NCI-H2107 treated with DMSO at 0.1 percent for 48 hours (cell line): ENCODE measurements around the gene MS4A6E.
"Not testable (repeated sequence)": the region's sequence is repeated elsewhere in the genome, so short reads cannot be mapped to it uniquely, and the experiment has no call there.

Source experiments
- DNase-seq: peaks from one replicate; lab custom pipeline; 2025; ENCODE audit not compliant: unreplicated experiment; lab: John Stamatoyannopoulos, UW

Gene MS4A6E

DNA sequence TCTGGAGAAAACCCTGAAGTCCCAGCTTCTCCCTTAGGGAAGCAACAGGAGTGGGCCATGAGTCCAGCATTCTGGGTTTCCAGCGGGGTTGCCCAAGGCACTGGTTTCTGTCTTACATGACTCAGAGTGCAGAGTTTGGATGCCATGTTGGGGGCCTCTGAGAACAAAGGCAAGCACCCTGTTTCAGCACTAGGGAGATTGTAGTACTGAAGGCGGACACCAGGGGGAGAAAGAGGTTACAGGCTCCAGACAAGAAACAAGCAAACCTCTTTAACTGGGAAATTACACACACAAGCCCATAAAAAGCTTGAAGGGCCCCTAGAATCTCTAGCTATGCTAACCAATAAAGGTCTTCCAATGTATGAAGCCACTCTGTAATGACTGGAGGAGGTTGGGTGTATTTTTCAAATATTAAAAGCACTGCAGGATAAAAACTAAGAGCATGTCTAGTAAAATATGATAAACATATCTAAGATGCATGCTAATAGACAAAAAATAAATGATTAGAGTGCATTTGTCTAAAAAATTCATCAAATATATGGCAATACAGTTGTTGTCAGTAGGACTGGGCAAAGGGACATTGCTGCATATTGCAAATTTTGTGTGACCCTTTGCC lies 7.1 kb downstream of the MS4A6E start:
- peak; percentile 1 for DNase-seq

DNA sequence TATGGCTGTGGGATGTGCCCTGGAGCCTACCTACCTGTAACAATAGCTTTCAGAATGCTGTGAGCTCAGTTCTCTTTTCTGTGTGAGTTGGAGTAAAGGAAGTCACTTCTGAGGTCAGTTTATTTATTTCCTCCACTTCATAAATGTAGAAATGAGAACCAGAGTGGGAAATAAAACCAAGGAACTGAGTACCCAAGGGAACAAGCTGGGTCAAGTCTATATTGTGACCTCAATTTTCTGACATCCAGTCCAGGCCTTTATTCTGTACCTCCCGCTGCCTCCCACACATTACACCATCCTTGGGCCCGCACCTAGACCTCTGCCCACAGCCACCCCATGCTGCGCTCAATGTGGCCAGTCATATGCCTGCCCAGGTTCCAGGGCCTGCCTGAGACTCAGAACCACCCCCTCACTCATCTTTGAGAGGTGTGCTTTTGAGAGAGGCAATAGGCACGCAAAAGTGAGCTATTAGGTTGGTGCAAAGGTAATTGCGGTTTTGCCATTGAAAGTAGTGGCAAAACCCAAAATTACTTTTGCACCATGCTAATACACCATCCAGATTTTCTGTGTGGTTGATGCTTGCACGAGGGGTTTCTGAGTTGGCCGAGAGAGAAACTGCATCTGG lies 9.8 kb downstream of the MS4A6E start:
- no peak for DNase-seq

DNA sequence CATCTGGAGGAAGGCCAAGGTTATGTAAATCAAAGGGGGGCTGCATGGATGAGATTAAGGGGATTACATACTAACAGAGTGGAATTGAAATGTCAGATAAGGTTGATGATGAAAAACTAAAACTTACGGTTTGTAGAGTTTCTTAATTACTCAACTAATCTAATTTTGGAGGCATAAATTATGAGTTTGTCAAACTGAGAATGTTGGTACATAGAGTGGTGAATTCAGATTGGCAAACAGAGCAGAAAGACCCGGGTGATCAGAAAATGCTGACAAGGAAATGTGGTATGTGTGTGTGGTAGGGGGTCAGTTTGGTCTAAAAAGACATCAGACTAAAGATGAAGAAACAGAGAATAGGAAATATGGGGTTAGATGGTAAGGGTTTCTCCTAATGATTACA lies 11.0 kb downstream of the MS4A6E start:
- no peak for DNase-seq

DNA sequence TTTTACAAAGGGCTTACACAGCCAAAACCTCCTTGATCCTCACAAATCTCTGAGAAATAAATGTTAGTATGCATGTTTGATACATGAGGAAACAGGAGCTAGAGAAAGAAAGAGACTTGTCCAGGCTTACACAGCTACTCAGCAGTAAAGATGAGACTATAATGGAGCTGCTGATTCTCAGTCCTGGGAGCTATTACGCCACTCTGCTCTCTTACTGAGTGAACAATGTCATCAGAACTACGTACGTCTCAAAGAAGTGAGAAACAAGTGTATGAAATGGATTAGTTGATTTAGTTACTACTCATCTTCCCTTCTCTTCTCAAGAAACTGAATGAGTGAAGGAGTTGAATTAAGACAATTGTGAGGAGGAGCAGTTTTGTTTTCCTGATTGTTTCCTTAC lies 12.3 kb downstream of the MS4A6E start:
- no peak for DNase-seq

DNA sequence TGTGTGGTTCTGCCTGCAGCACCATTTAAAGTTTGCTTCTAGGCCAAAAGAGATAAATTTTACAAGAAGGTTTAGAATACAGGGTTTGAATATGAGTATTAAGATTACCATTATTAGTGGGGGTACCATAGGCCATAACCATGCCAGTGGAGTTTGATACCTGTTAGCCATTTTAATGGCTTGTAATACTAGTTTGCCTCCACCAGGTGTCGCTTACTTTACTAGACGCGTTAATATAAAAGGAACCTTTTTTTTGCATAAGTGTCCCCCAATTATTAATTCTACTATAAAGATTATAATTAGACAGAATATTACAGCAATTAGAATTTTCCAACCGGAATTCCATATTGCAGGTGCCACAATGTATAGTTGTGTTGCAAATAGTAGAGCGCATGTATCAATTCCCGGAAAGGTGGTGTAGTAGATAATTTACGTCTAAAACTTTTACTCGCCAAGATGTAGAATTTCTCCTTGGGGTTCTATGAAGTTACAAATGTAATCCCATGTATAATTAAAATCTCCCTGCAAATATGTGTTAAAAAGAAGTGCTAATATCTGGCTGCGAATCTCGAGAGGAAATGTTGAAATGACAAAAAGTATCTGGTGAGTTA lies 16.1 kb downstream of the MS4A6E start:
- no peak for DNase-seq

DNA sequence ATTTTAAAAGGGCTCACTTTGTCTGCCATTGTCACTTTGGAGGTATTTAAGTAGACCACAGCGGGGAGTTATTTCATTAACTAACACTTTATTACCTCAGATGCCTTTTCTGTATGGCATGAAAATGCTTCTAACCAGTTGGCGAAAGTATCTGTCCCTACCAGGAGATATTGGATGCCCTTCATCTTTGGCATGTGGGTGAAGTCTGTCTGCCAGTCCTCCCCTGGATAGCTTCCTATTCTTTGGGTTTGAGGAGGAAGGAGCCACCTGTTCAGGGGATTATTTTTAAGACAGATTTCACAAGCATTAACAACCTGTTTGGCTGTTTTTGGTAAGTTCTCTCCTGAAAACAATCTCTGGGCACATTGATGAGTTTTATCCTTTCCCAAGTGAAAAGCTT lies 17.1 kb downstream of the MS4A6E start:
- no peak for DNase-seq

DNA sequence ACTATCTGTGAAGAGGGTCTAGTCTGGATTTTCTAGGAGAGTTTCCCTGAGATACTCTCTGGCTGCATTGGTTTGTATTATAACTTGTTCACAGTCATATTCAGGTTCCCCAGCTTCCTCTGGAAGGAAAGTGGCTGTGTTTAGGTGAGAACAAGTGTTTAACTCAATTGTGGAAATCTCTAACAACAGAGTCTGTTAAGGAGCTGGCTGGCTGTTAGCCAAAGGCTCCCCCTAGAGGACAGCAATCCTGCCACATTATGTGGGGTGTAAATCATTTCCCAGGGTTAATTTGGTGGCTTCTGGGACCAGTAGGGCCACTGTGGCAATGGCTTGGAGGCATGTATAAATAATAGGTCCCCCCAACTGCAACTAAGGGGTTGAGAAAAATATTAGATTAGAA lies 18.4 kb downstream of the MS4A6E start:
- no peak for DNase-seq

DNA sequence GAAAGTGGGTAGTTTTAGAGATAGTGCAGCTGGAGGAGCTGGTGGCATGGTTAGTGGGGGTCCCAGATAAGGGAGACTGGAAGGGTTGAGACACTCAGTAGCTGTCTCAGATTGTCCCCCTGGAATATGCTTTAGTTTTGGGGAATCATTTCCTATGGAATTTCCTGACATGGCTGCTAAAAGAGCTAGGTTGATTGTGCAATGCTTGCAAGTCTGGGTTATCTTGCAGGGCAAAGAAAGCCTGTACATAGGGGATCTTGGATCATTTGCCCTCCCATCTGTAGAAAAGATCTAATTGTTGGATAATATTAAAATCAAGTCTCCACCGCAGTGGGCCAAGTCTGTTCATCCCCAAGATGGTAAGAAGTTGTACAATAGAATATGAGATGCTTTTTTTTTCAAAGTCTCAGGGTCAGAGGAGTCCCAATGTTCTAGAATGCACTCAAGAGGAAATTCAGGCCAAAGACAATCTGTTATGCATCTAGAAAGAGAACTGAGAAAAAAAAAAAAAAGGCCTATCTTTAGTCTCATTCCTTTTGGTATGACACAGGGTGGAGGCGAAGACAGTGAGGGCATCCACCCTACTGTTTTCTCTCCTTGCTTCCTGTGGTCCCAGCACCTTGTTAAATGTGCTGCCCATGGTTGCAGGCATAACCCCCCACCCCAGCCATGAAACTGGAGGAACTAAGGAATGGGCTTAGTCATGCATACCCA lies 20.2 kb downstream of the MS4A6E start:
- DNase-seq, result no peak

DNA sequence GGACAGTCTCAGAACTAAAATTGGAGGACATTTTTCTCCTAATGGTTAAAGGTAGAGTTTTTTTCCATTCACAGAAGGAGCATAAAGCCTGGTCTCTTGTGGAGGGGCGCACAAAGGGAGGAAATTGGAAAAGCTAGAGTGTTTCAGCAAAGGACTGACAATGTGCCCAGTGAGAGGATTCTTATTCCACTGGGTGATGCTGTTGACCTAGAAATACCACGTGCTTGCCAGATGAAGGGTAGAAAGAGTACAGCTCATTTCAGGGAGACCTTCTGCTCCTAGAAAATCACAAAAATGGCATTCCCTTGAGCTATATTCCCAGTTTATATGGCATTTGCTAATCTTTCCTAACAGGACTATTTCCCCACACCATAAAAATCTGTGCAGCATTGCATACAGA lies 21.1 kb downstream of the MS4A6E start:
- no peak for DNase-seq

DNA sequence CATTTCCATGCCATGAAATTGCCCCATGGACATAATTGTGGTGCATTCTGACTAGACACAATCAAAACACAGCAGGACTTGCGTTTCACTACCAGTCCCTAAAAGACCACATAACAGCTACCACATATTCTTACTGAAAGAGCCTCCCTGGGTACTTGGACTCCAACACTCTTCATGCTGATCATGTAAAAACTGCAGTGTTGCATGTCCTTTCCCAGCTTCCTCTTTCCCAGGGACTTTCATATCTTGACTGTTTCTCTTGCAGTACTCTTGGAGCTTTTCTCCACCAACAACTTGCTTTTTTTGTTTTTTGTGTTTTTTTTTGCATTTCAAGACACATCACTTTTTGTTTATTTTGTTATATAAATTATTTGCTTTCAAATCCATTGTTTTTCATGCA lies 22.9 kb downstream of the MS4A6E start:
- no peak for DNase-seq

DNA sequence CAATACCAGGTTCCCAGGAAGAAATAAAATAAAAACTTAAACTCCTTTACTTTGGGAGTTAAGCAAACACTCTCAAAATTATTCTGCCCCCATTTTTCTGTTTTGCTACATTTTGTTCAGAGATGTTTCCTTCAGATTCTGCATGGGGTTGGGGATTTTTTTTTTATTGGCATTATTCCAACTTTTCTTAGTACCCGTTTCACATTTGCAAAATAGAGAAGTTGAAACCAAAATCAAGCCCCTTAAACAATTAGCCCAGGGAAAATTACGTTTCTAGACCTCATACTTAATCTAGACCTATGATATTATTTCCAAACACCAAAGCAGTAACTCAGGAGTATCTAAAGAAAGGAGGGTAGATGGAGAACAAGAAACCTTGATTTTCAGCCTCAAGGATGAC lies 30.7 kb downstream of the MS4A6E start:
- DNase-seq, result no peak

DNA sequence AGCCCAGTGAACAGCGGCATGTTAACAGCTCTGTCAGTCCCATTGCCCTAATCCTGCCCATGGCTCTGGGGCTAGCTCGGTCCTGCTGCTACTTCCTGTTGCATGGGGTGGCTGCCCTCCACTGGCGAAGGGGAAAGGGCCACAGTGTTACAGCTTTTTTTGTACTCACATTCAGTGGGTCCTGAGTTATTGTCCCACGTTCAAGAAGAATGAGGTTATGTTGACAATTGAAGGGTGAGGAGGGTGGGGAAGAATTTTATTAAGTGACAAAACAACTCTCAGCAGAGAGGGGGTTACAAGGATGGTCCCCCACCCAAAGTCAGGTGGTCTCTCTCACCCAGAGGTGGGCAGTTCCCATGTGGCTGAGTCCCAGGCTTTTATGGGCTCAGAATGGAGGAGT lies 33.6 kb downstream of the MS4A6E start:
- no peak for DNase-seq

DNA sequence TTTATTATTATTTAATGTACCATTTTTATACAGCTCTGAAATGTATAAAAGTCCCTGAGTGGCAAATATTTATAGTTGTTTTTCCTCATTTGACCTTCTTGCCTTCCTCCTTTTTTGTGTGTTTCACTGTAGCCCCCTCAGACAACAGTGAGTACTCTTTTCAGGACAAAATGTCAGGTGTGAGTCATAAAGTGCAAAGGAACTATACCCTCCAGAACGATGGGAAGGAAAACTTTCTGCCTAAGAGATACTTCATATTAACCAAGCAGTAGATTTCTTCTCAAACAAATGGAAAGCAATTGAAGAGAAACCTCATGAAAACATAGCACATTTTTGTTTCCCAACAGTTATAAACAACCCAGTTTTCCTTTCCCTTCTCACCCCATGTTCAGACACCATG lies 35.2 kb downstream of the MS4A6E start:
- no peak for DNase-seq

DNA sequence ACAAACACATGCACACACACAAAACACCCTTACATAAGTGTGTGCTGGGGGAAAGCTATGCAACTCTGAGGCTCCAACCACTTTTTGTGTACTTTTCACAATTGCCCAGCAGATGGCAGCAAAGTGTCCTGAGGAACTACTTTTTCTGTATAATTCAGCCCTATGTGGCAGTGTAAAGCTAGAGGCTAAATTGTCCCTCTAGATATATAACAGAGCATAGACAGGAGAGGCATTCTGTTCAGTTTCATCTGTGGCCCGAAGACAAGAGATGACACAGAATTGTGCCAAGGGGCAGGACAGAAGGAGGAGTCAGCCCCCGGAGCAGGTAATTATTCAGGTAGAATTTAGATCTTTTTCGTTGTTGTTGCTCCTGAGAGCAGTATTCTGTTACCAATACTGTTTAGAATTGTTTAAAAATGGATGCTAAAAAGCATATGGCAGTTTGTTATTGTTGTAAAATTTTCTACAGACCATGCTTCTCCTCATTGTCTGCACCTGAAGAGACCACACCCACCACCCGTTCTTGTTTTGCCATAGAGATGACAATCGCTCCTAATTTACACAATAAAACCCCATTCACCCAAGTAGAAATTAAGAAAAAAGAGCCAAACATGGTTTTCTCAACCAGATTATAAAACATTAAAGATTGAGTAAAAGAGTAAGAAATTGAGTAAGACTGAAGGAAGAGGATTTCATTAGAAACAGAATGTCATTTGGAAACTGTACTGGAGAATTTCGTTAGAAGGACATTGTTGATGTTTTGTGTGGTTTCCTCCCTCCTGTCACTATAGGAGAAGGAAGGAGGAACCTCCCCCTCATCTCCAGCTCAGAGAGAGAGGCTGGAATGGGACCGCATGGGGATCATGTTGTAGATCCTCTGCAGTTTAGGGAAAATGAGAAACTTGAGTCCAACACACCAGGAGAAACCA lies 36.8 kb downstream of the MS4A6E start:
- peak; percentile 22 for DNase-seq

DNA sequence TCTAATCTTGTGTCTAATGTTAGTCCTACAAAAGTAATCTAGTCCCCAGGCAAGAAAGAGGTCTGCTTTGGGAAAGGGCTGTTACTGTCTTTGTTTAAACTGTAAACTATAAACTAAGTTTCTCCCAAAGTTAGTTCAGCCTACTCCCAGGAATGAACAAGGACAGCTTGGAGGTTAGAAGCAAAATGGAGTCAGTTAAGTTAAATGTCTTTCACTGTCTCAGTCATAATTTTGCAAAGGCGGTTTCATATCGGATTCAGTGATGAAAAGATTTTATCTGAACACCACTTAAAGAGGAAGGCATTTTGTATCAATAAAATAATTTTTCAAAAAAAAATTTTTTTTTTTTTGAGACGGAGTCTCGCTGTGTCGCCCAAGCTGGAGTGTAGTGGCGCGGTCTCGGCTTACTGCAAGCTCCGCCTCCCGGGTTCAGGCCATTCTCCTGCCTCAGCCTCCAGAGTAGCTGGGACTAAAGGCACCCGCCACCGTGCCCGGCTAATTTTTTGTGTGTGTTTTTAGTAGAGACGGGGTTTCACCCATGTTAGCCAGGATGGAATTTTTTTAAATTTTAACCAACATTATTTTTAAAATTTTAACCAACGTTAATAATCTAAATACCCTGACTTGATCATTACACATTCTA lies 39.3 kb downstream of the MS4A6E start:
- not testable (repeated sequence) for DNase-seq

DNA sequence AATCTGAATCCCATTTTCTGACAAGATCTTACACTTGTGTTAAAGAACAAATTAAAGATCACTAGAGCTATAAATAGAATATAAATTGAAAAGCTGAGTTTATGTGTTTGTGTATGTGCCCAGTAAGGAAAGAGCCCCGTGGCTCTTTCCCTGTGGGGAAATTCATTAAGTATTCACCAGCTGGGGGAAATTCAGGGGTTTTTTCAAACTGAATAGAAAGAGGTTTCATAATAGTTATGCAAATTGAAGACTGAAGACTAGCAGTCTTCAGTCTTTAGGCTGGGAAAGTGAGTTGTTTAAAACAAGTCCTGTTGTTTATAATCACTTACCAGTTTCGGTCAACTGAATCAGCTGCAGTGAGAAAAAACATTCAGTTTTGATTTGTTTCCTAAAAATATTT lies 40.0 kb downstream of the MS4A6E start:
- no peak for DNase-seq

DNA sequence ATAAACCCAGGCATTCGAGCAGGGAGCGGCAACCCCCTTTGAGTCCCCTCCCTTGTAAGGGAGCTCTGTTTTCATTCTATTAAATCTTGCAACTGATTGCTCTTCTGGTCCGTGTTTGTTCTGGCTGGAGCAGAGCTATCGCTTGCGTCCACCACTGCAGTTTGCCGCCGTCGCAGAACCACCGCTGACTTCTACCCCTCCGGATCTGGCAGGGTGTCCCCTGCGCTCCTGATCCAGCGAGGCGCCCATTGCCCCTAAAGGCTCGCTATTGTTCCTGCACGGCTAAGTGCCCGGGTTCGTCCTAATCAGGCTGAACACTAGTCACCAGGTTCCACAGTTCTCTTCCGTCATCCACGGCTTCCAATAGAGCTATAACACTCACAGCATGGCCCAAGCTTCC lies 40.8 kb downstream of the MS4A6E start:
- DNase-seq, result no peak

DNA sequence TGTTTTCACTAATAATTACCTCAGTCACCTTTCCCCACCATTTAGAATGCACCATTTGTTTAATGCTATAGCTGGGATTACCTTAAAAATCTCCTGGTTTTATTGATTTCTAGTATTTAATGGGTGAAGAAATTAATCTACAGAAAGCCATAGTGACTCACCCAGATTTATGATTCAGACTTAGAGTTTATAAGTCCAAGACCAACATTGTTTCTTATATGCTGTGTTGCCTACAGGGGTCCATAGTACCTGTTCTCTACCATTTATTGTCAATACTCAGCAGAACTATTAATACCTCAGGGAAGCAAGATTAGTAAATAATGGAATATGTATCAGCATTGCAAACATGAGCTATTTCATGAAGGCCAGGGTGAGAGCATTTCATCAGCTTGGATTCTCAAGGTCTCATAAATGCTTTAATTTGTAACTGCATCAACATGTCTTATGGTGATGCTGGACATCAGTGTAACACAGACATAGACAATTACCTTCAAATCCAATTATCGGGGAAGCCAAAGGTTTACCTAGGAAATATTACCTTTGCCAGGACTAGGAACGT lies 43.3 kb downstream of the MS4A6E start:
- no peak for DNase-seq

DNA sequence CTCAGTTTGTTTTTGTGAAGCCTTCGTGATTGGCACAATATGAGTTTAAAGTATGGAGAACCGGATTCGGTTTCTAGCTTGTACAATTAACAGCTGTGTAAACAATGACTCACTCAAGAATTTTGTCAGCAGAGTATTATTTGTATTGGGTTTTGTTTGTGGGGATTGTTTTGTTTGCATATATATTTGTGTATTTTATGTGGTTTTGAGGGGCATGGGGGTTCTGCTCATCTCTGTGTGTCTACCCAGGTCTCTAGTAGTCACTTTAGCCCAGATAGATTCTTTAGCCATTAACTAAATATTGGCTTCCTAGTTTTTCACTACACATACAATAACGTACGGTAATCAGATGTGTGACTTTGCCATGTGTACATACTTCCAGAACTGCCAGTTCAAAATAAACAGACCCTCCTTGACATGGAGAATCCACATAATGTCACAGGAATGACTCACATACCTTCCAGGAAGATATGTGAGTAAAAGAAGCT lies 43.8 kb downstream of the MS4A6E start:
- DNase-seq, result no peak

DNA sequence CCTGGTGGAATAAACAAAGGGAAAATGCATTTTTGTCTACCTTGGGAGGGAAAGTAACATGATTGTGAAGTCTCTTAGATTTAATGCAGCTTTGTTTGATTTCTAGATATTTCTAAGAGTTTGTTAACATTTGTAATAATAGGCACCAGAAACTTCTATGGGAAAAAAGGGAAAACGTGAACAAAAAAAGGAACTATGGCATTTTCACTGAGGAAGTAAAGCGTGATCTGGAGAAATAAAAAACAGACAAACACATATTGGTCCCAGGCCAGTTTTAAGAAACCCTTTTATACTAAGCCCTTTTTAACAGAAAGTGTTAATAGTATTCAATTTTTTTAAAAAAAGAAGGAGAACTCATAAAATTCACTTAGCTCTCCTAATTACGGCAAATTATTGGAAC lies 44.3 kb downstream of the MS4A6E start:
- no peak for DNase-seq
